GM12878 (cell line): ENCODE data around the gene SEC14L1. TPM values are rescaled to one million over a fixed set of nuclear protein-coding genes. Genes with fewer than 3 reads are reported as not detected.

Experiments used
- ATAC-seq: fragments of 200-7000 bp; cut with Tn5 transposase; 3 replicates; pipeline ENCODE4 v1.9.1; 2020; ENCODE audit warnings: mild to moderate bottlenecking, moderate library complexity
- BruUV-seq: library from RNA; stranded (reverse); fragments of 400-500 nt; replicated peaks from 2 replicates; lab custom pipeline; 2021; lab: Mats Ljungman, UMichigan
- CTCF ChIA-PET: fragments of 300-600 bp; sonication (Branson Sonifier 250); formaldehyde crosslinking; extraction: SDS; loops from one replicate; lab custom pipeline; 2021; ENCODE audit warnings: inconsistent platforms; lab: Yijun Ruan, JAX
- POLR2A ChIA-PET: fragments of 350-600 bp; formaldehyde crosslinking; extraction: SDS; loops from one replicate; lab custom pipeline; 2021; ENCODE audit warnings: inconsistent platforms; lab: Charles Lee
- RAD21 ChIA-PET: fragments of 300-600 bp; sonication (Branson Sonifier 250); formaldehyde crosslinking; loops from one replicate; lab custom pipeline; 2023; ENCODE audit warnings: antibody characterized with exemption; ENCODE audit not compliant: unreplicated experiment; lab: Charles Lee
- SMC1A ChIA-PET: fragments of 300-600 bp; sonication (Branson Sonifier 250); formaldehyde crosslinking; loops from one replicate; lab custom pipeline; 2023; ENCODE audit not compliant: unreplicated experiment, uncharacterized antibody; lab: Charles Lee
- DNase-seq: peaks from one replicate; pipeline ENCODE4 v3.0.0-alpha.2; 2011; ENCODE audit warnings: low read depth, low spot score
- FAIRE-seq: peaks from 3 replicates; lab custom pipeline; 2011; peaks lifted over from hg19 to GRCh38; lab: Jason Lieb, UNC
- H2AFZ ChIP-seq: 2 replicates; pipeline ENCODE4 v1.6.0; 2011; ENCODE audit warnings: low read depth, low read length, control low read depth; ENCODE audit not compliant: control insufficient read depth
- H3K27ac ChIP-seq: 2 replicates; pipeline ENCODE4 v1.5.1; 2011; ENCODE audit warnings: control low read depth; ENCODE audit not compliant: control insufficient read depth, insufficient read depth
- H3K27me3 ChIP-seq, 2 experiments: replicated peaks in 1 of 2; 2 replicates each; pipeline versions ENCODE4 v1.6.0 to v1.6.1; 2011; ENCODE audit warnings: low read length in 1 of 2; ENCODE audit not compliant: control insufficient read depth in 2 of 2, insufficient read depth in 2 of 2
- H3K36me3 ChIP-seq, 2 experiments: 2 replicates each; pipeline ENCODE4 v1.5.1; 2011; ENCODE audit warnings: low read length in 1 of 2; ENCODE audit not compliant: control insufficient read depth in 2 of 2, insufficient read depth in 2 of 2
- H3K4me1 ChIP-seq: 2 replicates; pipeline ENCODE4 v1.6.1; 2011; ENCODE audit warnings: mild to moderate bottlenecking, low read length, moderate library complexity, mixed read lengths; ENCODE audit not compliant: control insufficient read depth, insufficient read depth
- H3K4me2 ChIP-seq: 2 replicates; pipeline ENCODE4 v1.6.0; 2011; ENCODE audit warnings: control low read depth; ENCODE audit not compliant: control insufficient read depth, insufficient read depth
- H3K4me3 ChIP-seq: fragments of 200-600 bp; sonication (generic); 2 replicates; pipeline ENCODE4 v1.5.1; 2016
- H3K79me2 ChIP-seq: 2 replicates; pipeline ENCODE4 v1.6.0; 2011; ENCODE audit warnings: low read length; ENCODE audit not compliant: control insufficient read depth, insufficient read depth
- H3K9ac ChIP-seq: 2 replicates; pipeline ENCODE4 v1.8.0; 2011; ENCODE audit warnings: low read length, control low read depth, mixed read lengths; ENCODE audit not compliant: control insufficient read depth, insufficient read depth
- H3K9me3 ChIP-seq: replicated peaks from 3 replicates; pipeline ENCODE4 v1.5.1; 2011; ENCODE audit warnings: mild to moderate bottlenecking, low read length; ENCODE audit not compliant: control insufficient read depth, insufficient read depth
- H4K20me1 ChIP-seq: 2 replicates; pipeline ENCODE4 v1.6.0; 2011; ENCODE audit not compliant: control insufficient read depth, insufficient read depth
- CREB1 ChIP-seq: IDR thresholded peaks from 2 replicates; pipeline ENCODE4 v1.6.1; 2012; ENCODE audit warnings: low read depth, mild to moderate bottlenecking, inconsistent platforms
- DPF2 ChIP-seq: fragments of 450-650 bp; IDR thresholded peaks from 2 replicates; pipeline ENCODE4 v1.6.1; 2017; ENCODE audit warnings: mild to moderate bottlenecking
- LARP7 ChIP-seq: fragments of 450-650 bp; IDR thresholded peaks from 2 replicates; pipeline ENCODE4 v1.6.1; 2017; ENCODE audit warnings: mild to moderate bottlenecking
- RAD21 ChIP-seq: IDR thresholded peaks from 2 replicates; pipeline ENCODE4 v1.6.1; 2011; ENCODE audit warnings: mild to moderate bottlenecking, low read depth, low read length, moderate library complexity; ENCODE audit not compliant: insufficient read depth
- RELA ChIP-seq: fragments of 450-650 bp; IDR thresholded peaks from 2 replicates; pipeline ENCODE4 v1.8.0; 2014; ENCODE audit warnings: borderline replicate concordance; ENCODE audit not compliant: partially characterized antibody
- SMC3 ChIP-seq: IDR thresholded peaks from 2 replicates; pipeline ENCODE4 v1.6.1; 2011; ENCODE audit warnings: low read length, improper control_type of control experiment, borderline replicate concordance
- ZNF24 ChIP-seq: fragments of 450-650 bp; IDR thresholded peaks from 2 replicates; pipeline ENCODE4 v1.6.1; 2017; ENCODE audit warnings: antibody characterized with exemption, mild to moderate bottlenecking
- WGBS: methylation state at CpG from one replicate; pipeline ENCODE4 v1.1.6; 2016; ENCODE audit warnings: low lambda C conversion rate; ENCODE audit not compliant: insufficient replicate concordance, insufficient coverage; ENCODE audit errors: missing lambda C conversion rate; 5-methylcytosine and 5-hydroxymethylcytosine counted together
- in situ Hi-C: fragments of 300-500 bp; cut with MboI; formaldehyde crosslinking; loops from 9 replicates; pipeline ENCODE4 v1.14.3; 2018; ENCODE audit warnings: mixed read lengths
- intact Hi-C: fragments of 100-400 bp; cut with micrococcal nuclease; formaldehyde crosslinking; loops from one replicate; pipeline ENCODE4 v1.14.2; 2022; ENCODE audit not compliant: unreplicated experiment
- polyA plus RNA-seq, 11 experiments: library from polyadenylated mRNA; depleted of rRNA in 4 of 11; unstranded in 6 of 11; stranded (reverse) in 5 of 11; fragments of >200 nt; fragmentation: Nextera tagmentation in 4 of 11; fragmentation: Illumina TruSeq in 1 of 11; extraction: Ambion mirVana in 4 of 11; extraction: Trizol in 1 of 11; gene quantifications; 1 replicate in 1 of 11; 2 replicates in 10 of 11; pipeline versions ENCODE4 v1.2.1 to v1.2.3, GENCODE V29; 2011 to 2016; ENCODE audit warnings: inconsistent platforms in 2 of 11, missing spikeins in 2 of 11, low read depth in 1 of 11
- total RNA-seq, 4 experiments: library from RNA; depleted of rRNA in 3 of 4; stranded (reverse); fragments of >200 nt in 3 of 4; fragmentation: Illumina TruSeq in 1 of 4; extraction: Trizol in 1 of 4; gene quantifications; 2 replicates each; pipeline versions ENCODE4 v1.2.1 to v1.2.3, GENCODE V29; 2013 to 2021
- TF ChIP-seq, protein P1 (sequence below): fragments of 450-650 bp; IDR thresholded peaks from 2 replicates; pipeline ENCODE4 v1.6.1; 2017; ENCODE audit warnings: mild to moderate bottlenecking, moderate library complexity
- TF ChIP-seq, protein P2 (sequence below), 3 experiments: IDR thresholded peaks in 2 of 3; conservative IDR thresholded peaks in 1 of 3; 2 replicates each; pipeline ENCODE4 v1.5.1; 2011; ENCODE audit warnings: low read depth in 3 of 3, low read length in 3 of 3, mild to moderate bottlenecking in 3 of 3, control low read depth in 2 of 3, moderate library complexity in 2 of 3, inconsistent platforms in 1 of 3, mixed read lengths in 1 of 3; ENCODE audit not compliant: control insufficient read depth in 2 of 3, insufficient read depth in 1 of 3; ENCODE audit errors: extremely low read depth in 1 of 3
- TF ChIP-seq, protein P3 (sequence below): fragments of 450-650 bp; formaldehyde crosslinking; IDR thresholded peaks from 2 replicates; pipeline ENCODE4 v1.4.0; 2020; ENCODE audit warnings: mild to moderate bottlenecking, moderate library complexity
- TF ChIP-seq, protein P4 (sequence below): IDR thresholded peaks from 2 replicates; pipeline ENCODE4 v1.6.1; 2012; ENCODE audit warnings: low read depth, low read length, improper control_type of control experiment

Gene SEC14L1
- total and polyA plus RNA-seq, 10 of the 15 experiments (the other 5 are each of a cell fraction or from before 2014, with no cell fraction given), result 6.3 to 66.1 (median 33.5) TPM

DNA sequence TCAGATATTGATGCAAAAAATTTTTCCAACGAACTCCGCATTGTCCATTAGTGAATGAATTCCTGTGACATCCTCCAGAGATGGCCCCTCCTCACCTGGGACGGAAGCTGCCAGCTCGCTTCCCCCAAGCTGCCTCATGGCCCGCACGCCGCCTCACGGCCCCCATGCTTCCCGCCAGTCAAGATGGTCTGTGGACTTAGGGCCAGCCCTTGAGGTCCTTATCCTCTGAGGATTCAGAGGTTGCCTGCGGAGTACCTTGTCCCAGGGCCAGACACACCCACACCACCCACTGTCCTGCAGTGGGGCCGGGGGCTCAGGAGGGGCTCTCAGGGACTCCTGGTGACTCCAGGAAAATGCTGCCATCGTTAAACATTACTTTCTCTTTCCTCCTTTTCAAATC is 73.6 kb downstream of the SEC14L1 start (continued):
- TF ChIP-seq, protein P1, sequence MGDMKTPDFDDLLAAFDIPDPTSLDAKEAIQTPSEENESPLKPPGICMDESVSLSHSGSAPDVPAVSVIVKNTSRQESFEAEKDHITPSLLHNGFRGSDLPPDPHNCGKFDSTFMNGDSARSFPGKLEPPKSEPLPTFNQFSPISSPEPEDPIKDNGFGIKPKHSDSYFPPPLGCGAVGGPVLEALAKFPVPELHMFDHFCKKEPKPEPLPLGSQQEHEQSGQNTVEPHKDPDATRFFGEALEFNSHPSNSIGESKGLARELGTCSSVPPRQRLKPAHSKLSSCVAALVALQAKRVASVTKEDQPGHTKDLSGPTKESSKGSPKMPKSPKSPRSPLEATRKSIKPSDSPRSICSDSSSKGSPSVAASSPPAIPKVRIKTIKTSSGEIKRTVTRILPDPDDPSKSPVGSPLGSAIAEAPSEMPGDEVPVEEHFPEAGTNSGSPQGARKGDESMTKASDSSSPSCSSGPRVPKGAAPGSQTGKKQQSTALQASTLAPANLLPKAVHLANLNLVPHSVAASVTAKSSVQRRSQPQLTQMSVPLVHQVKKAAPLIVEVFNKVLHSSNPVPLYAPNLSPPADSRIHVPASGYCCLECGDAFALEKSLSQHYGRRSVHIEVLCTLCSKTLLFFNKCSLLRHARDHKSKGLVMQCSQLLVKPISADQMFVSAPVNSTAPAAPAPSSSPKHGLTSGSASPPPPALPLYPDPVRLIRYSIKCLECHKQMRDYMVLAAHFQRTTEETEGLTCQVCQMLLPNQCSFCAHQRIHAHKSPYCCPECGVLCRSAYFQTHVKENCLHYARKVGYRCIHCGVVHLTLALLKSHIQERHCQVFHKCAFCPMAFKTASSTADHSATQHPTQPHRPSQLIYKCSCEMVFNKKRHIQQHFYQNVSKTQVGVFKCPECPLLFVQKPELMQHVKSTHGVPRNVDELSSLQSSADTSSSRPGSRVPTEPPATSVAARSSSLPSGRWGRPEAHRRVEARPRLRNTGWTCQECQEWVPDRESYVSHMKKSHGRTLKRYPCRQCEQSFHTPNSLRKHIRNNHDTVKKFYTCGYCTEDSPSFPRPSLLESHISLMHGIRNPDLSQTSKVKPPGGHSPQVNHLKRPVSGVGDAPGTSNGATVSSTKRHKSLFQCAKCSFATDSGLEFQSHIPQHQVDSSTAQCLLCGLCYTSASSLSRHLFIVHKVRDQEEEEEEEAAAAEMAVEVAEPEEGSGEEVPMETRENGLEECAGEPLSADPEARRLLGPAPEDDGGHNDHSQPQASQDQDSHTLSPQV, result no peak
- no peak for TF ChIP-seq CREB1
- TF ChIP-seq LARP7, result no peak

DNA sequence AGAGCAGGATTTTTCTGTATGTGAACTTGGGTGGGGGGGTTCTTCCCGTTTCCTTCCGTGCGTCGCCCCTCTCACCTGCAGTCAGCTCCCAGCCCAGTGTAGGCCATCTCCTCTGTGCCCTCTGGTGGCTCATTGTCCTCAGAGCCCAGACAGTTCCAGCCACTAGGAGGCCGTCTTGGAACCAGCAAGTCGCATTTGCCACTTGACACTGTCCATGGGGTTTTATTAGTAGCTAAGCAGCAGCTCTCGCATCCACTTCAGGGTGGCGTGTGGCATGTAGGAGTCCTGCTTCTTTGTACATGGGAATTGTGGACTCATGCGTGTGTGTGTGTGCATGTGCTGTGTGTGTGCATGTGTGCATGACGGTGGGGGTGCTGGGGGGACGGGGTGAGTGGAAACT is 74.0 kb downstream of the SEC14L1 start:
- Histone ChIP-seq H3K4me1 (peaks cover 36% of the 10 kb centered on the region), H3K79me2 (peaks cover 3% of the 10 kb centered on the region; the same call in 1 of the 2 replicates), H4K20me1 (no peaks in the 10 kb centered on the region), H2AFZ (no peak overlapping the region), H3K4me2 (no peak overlapping the region)
- in situ Hi-C loops, result no loop called here
- no TSS peak for BruUV-seq
- RAD21 ChIA-PET, result interaction anchor here (1.7 kb wide), 1 partner anchor 74 kb away, joined by 5 read pairs; the partner anchor contains the start of gene SEC14L1
- ATAC-seq, result no peak
- TF ChIP-seq RELA, result no peak
- TF ChIP-seq DPF2, result no peak
- TF ChIP-seq, protein P2, sequence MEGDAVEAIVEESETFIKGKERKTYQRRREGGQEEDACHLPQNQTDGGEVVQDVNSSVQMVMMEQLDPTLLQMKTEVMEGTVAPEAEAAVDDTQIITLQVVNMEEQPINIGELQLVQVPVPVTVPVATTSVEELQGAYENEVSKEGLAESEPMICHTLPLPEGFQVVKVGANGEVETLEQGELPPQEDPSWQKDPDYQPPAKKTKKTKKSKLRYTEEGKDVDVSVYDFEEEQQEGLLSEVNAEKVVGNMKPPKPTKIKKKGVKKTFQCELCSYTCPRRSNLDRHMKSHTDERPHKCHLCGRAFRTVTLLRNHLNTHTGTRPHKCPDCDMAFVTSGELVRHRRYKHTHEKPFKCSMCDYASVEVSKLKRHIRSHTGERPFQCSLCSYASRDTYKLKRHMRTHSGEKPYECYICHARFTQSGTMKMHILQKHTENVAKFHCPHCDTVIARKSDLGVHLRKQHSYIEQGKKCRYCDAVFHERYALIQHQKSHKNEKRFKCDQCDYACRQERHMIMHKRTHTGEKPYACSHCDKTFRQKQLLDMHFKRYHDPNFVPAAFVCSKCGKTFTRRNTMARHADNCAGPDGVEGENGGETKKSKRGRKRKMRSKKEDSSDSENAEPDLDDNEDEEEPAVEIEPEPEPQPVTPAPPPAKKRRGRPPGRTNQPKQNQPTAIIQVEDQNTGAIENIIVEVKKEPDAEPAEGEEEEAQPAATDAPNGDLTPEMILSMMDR (IDR thresholded peaks at IDR 0.05 in 2 of 3, conservative IDR thresholded peaks at IDR 0.05 in 1 of 3; ENCODE audit: control insufficient read depth in 2 of 3, extremely low read depth in 1 of 3, insufficient read depth in 1 of 3, low read depth in 3 of 3, low read length in 3 of 3), result peak in 2 of 3 experiments; percentile 39 to 49; a peak in 5 of 6 replicates
- no peak for TF ChIP-seq ZNF24
- TF ChIP-seq, protein P3, sequence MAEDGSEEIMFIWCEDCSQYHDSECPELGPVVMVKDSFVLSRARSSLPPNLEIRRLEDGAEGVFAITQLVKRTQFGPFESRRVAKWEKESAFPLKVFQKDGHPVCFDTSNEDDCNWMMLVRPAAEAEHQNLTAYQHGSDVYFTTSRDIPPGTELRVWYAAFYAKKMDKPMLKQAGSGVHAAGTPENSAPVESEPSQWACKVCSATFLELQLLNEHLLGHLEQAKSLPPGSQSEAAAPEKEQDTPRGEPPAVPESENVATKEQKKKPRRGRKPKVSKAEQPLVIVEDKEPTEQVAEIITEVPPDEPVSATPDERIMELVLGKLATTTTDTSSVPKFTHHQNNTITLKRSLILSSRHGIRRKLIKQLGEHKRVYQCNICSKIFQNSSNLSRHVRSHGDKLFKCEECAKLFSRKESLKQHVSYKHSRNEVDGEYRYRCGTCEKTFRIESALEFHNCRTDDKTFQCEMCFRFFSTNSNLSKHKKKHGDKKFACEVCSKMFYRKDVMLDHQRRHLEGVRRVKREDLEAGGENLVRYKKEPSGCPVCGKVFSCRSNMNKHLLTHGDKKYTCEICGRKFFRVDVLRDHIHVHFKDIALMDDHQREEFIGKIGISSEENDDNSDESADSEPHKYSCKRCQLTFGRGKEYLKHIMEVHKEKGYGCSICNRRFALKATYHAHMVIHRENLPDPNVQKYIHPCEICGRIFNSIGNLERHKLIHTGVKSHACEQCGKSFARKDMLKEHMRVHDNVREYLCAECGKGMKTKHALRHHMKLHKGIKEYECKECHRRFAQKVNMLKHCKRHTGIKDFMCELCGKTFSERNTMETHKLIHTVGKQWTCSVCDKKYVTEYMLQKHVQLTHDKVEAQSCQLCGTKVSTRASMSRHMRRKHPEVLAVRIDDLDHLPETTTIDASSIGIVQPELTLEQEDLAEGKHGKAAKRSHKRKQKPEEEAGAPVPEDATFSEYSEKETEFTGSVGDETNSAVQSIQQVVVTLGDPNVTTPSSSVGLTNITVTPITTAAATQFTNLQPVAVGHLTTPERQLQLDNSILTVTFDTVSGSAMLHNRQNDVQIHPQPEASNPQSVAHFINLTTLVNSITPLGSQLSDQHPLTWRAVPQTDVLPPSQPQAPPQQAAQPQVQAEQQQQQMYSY, result no peak
- TF ChIP-seq, protein P4, sequence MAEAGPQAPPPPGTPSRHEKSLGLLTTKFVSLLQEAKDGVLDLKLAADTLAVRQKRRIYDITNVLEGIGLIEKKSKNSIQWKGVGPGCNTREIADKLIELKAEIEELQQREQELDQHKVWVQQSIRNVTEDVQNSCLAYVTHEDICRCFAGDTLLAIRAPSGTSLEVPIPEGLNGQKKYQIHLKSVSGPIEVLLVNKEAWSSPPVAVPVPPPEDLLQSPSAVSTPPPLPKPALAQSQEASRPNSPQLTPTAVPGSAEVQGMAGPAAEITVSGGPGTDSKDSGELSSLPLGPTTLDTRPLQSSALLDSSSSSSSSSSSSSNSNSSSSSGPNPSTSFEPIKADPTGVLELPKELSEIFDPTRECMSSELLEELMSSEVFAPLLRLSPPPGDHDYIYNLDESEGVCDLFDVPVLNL, result no peak
- peak; percentile 40 for TF ChIP-seq SMC3
- peak; percentile 17 for TF ChIP-seq RAD21
- TF ChIP-seq, all 136 proteins: peak for 3
- Histone ChIP-seq H3K36me3 (peaks cover 51 to 62% of the 10 kb centered on the region in 2 experiments), H3K27ac (no peak overlapping the region), H3K27me3 (no peaks in the 10 kb centered on the region), H3K4me3 (no peak overlapping the region), H3K9me3 (no peaks in the 10 kb centered on the region), H3K9ac (no peak overlapping the region)
- WGBS, result 94% methylated on average over 11 of the region's 11 CpGs
- CTCF ChIA-PET, result interaction anchor here (0.7 to 4.5 kb wide), 4 partner anchors 29 to 128 kb away, joined by 3 to 17 read pairs (median 4); no protein-coding TSS in a partner anchor
- POLR2A ChIA-PET, result interaction anchor here (0.6 kb wide), 1 partner anchor 119 kb away, joined by 4 read pairs; no protein-coding TSS in a partner anchor
- SMC1A ChIA-PET, result interaction anchor here (1.1 kb wide), 1 partner anchor 127 kb away, joined by 4 read pairs; no protein-coding TSS in a partner anchor
- intact Hi-C loops, result loop anchor here (5.0 kb wide), 1 partner anchor 107 kb away; no protein-coding TSS in a partner anchor
- DNase-seq (no peak), FAIRE-seq (no peak)
